HepG2 (cell line): ENCODE measurements around the gene SDK2. TPM values are rescaled to one million over a fixed set of nuclear protein-coding genes. Genes with fewer than 3 reads are reported as not detected.

Experiments
- CEBPB ChIP-seq: IDR thresholded peaks from 2 replicates; pipeline ENCODE4 v1.6.1; 2011; ENCODE audit warnings: low read depth, low read length, improper control_type of control experiment, borderline replicate concordance
- CREB1 ChIP-seq, 2 experiments: fragments of 450-650 bp in 1 of 2; IDR thresholded peaks; 2 replicates each; pipeline ENCODE4 v1.6.1; 2016 to 2017; ENCODE audit warnings: control low read depth in 1 of 2, mild to moderate bottlenecking in 1 of 2, missing compliant biosample characterization in 1 of 2, missing genetic modification characterization in 1 of 2
- ETV5 ChIP-seq: IDR thresholded peaks from 2 replicates; pipeline ENCODE4 v1.6.1; 2018; ENCODE audit warnings: missing biosample characterization, missing genetic modification reagents, inconsistent platforms, borderline replicate concordance
- IRF1 ChIP-seq: sonication (generic); formaldehyde crosslinking; IDR thresholded peaks from 2 replicates; pipeline ENCODE4 v1.4.0; 2020; ENCODE audit warnings: low read depth, mild to moderate bottlenecking, missing genetic modification reagents
- KAT8 ChIP-seq: IDR thresholded peaks from 2 replicates; pipeline ENCODE4 v1.6.1; 2016; ENCODE audit warnings: missing genetic modification reagents, missing compliant biosample characterization
- MYC ChIP-seq: sonication (generic); formaldehyde crosslinking; IDR thresholded peaks from 2 replicates; pipeline ENCODE4 v1.9.0; 2021; ENCODE audit warnings: missing genetic modification reagents, borderline replicate concordance
- NFE2L2 ChIP-seq: fragments of 150-350 bp; IDR thresholded peaks from 2 replicates; pipeline ENCODE4 v1.6.1; 2014; ENCODE audit warnings: low read length
- NR2C2 ChIP-seq: sonication (generic); formaldehyde crosslinking; IDR thresholded peaks from 2 replicates; pipeline ENCODE4 v1.4.0; 2020; ENCODE audit warnings: missing genetic modification reagents, mild to moderate bottlenecking, moderate library complexity, borderline replicate concordance
- RARA ChIP-seq: IDR thresholded peaks from 2 replicates; pipeline ENCODE4 v1.6.1; 2016; ENCODE audit warnings: missing genetic modification reagents, missing compliant biosample characterization
- ZBTB40 ChIP-seq, 2 experiments: fragments of 450-650 bp in 1 of 2; sonication (generic) in 1 of 2; formaldehyde crosslinking in 1 of 2; IDR thresholded peaks; 2 replicates each; pipeline versions ENCODE4 v1.6.1 to v1.8.0; 2016 to 2022; ENCODE audit warnings: antibody characterized with exemption in 1 of 2, mild to moderate bottlenecking in 1 of 2, missing genetic modification reagents in 1 of 2
- ZBTB43 ChIP-seq: sonication (generic); formaldehyde crosslinking; conservative IDR thresholded peaks from 2 replicates; pipeline ENCODE4 v1.4.0; 2020; ENCODE audit warnings: missing genetic modification reagents
- ZKSCAN1 ChIP-seq: fragments of 150-350 bp; IDR thresholded peaks from 2 replicates; pipeline ENCODE4 v1.6.1; 2014; ENCODE audit warnings: low read length
- ZKSCAN8 ChIP-seq: IDR thresholded peaks from 2 replicates; pipeline ENCODE4 v1.6.1; 2016; ENCODE audit warnings: borderline replicate concordance, missing genetic modification reagents, missing compliant biosample characterization
- ZNF160 ChIP-seq: sonication (generic); formaldehyde crosslinking; IDR thresholded peaks from 2 replicates; pipeline ENCODE4 v1.8.0; 2022; ENCODE audit warnings: mild to moderate bottlenecking, inconsistent platforms, missing genetic modification reagents
- ZNF335 ChIP-seq: sonication (generic); formaldehyde crosslinking; IDR thresholded peaks from 2 replicates; pipeline ENCODE4 v1.4.0; 2020; ENCODE audit warnings: missing genetic modification reagents
- polyA plus RNA-seq, 8 experiments: library from polyadenylated mRNA; depleted of rRNA in 3 of 8; stranded (reverse) in 7 of 8; unstranded in 1 of 8; fragments of >200 nt; fragmentation: Illumina TruSeq in 4 of 8; extraction: Trizol in 4 of 8; gene quantifications; 2 replicates each; pipeline versions ENCODE4 v1.2.1 to v1.2.3, GENCODE V29; 2011 to 2016; ENCODE audit warnings: low read depth in 4 of 8, missing spikeins in 1 of 8, mixed read lengths in 1 of 8; ENCODE audit not compliant: insufficient read depth in 1 of 8
- total RNA-seq, 5 experiments: library from RNA; depleted of rRNA; stranded (reverse); fragments of >200 nt; fragmentation: Illumina TruSeq; extraction: Trizol; gene quantifications; 2 replicates each; pipeline ENCODE4 v1.2.3, GENCODE V29; 2016; ENCODE audit warnings: low read depth in 1 of 5
- TF ChIP-seq, protein P1 (sequence below): sonication (generic); formaldehyde crosslinking; IDR thresholded peaks from 2 replicates; pipeline ENCODE4 v1.5.0; 2020; ENCODE audit warnings: missing genetic modification reagents

SDK2 gene
- total and polyA plus RNA-seq, 2 of the 13 experiments (the other 11 are each of a cell fraction or from before 2014, with no cell fraction given), result not detected

DNA sequence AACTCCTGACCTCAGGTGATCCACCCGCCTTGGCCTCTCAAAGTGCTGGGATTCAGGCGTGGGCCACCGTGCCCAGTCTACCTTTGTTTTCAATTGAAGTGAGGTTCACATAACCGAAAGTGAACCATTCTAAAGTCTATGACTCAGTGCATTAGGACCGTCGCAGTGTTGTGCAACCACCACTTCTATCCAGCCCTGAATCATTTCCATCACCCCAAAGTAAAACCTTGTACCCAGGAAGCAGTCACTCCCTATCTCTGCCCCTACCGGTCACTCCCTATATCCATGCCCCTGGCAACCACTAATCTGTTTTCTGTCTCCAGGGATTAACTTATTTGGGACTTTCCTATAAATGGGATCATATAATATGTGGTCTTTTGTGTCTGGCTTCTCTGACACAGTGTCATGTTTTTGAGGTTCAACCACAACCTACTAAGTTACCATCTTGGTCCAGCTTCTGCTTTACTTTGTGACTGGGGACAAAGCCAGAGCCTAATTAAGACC is 304.1 kb downstream of the SDK2 start (continued):
- TF ChIP-seq IRF1 (CRISPR knock-in tag) (no peak), ZKSCAN1 (no peak), NFE2L2 (0 out of 2 replicates have a peak, but pooled peaks have one; percentile 3), ETV5 (CRISPR knock-in tag) (peak; percentile 55; the same call in 1 of the 2 replicates), KAT8 (CRISPR knock-in tag) (peak; percentile 33; the same call in 1 of the 2 replicates), CEBPB (peak; percentile 98), NR2C2 (peak; percentile 57; the same call in 1 of the 2 replicates), MYC (CRISPR knock-in tag) (no peak), CREB1 (IDR thresholded peaks at IDR 0.05) (no peak), CREB1 (CRISPR knock-in tag; IDR thresholded peaks at IDR 0.05) (peak; percentile 39; the same call in 1 of the 2 replicates), ZBTB40 (IDR thresholded peaks at IDR 0.05) (no peak), ZBTB40 (CRISPR knock-in tag; IDR thresholded peaks at IDR 0.05) (no peak), ZNF160 (CRISPR knock-in tag) (no peak), ZKSCAN8 (CRISPR knock-in tag) (no peak), ZNF335 (CRISPR knock-in tag) (no peak), ZBTB43 (no peak), RARA (CRISPR knock-in tag) (peak; percentile 64)
- TF ChIP-seq, protein P1, sequence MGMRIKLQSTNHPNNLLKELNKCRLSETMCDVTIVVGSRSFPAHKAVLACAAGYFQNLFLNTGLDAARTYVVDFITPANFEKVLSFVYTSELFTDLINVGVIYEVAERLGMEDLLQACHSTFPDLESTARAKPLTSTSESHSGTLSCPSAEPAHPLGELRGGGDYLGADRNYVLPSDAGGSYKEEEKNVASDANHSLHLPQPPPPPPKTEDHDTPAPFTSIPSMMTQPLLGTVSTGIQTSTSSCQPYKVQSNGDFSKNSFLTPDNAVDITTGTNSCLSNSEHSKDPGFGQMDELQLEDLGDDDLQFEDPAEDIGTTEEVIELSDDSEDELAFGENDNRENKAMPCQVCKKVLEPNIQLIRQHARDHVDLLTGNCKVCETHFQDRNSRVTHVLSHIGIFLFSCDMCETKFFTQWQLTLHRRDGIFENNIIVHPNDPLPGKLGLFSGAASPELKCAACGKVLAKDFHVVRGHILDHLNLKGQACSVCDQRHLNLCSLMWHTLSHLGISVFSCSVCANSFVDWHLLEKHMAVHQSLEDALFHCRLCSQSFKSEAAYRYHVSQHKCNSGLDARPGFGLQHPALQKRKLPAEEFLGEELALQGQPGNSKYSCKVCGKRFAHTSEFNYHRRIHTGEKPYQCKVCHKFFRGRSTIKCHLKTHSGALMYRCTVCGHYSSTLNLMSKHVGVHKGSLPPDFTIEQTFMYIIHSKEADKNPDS (CRISPR knock-in tag), result no peak
